ENCODE data around the gene TOX4.
"Not testable (repeated sequence)": the region's sequence is repeated elsewhere in the genome, so short reads cannot be mapped to it uniquely, and the experiment has no call there.

Gene TOX4

GRCh38 chr14:21476925-21477681, at the start of gene TOX4, which contains the start of gene RAB2B:
Gene TOX4 (plus strand): TSS chr14:21477195. CDS start chr14:21477279, 84 bp downstream.
Gene RAB2B (minus strand): TSS chr14:21476959. CDS start chr14:21476872, 87 bp downstream.
- DNase-seq (ENCODE audit: low read depth in 2 of 2) = peak; percentile 88 to 92

GRCh38 chr14:21428930-21429329, 48.1 kb upstream of the TOX4 start:
- no peak for DNase-seq (ENCODE audit: low read depth in 2 of 2)

- no peak for DNase-seq (ENCODE audit: low read depth in 2 of 2)
These were observed 45.9 kb upstream of the TOX4 start for GRCh38 chr14:21431126-21431525.

- no peak for DNase-seq (ENCODE audit: low read depth in 2 of 2)
These were observed 40.4 kb upstream of the TOX4 start for GRCh38 chr14:21436567-21437062.

- peak; percentile 96 to 98 for DNase-seq (ENCODE audit: low read depth in 2 of 2)
These were observed 39.7 kb upstream of the TOX4 start for GRCh38 chr14:21437063-21437901.

- no peak for DNase-seq (ENCODE audit: low read depth in 2 of 2)
These were observed 36.1 kb upstream of the TOX4 start for GRCh38 chr14:21440859-21441258.

- DNase-seq (ENCODE audit: low read depth in 2 of 2) = not testable (repeated sequence)
These were observed 34.3 kb upstream of the TOX4 start for GRCh38 chr14:21442657-21443056.

GRCh38 chr14:21449899-21450216, 27.1 kb upstream of the TOX4 start:
- no peak for DNase-seq (ENCODE audit: low read depth in 2 of 2)

- no peak for DNase-seq (ENCODE audit: low read depth in 2 of 2)
These were observed 22.0 kb upstream of the TOX4 start for GRCh38 chr14:21454843-21455544.

- no peak for DNase-seq (ENCODE audit: low read depth in 2 of 2)
These were observed 21.4 kb upstream of the TOX4 start for GRCh38 chr14:21455592-21455911.

- DNase-seq (ENCODE audit: low read depth in 2 of 2) = peak; percentile 95 to 100
These were observed 20.9 kb upstream of the TOX4 start, which contains the start of gene CHD8 for GRCh38 chr14:21455912-21456667. Gene CHD8 (minus strand): TSS chr14:21456123. CDS start chr14:21431643, 24,480 bp downstream.

- DNase-seq (ENCODE audit: low read depth in 2 of 2) = no peak
These were observed 9.4 kb upstream of the TOX4 start for GRCh38 chr14:21467616-21468015.

GRCh38 chr14:21475767-21476522, 1.1 kb upstream of the TOX4 start:
- no peak for DNase-seq (ENCODE audit: low read depth in 2 of 2)

- peak; percentile 69 for DNase-seq (ENCODE audit: low read depth in 2 of 2)
These were observed 471 bp upstream of the TOX4 start for GRCh38 chr14:21476523-21476924.

- DNase-seq (ENCODE audit: low read depth in 2 of 2) = no peak
These were observed 9.7 kb downstream of the TOX4 start for GRCh38 chr14:21486640-21487087.

GRCh38 chr14:21494902-21495762, 18.1 kb downstream of the TOX4 start:
- DNase-seq (ENCODE audit: low read depth in 2 of 2) = no peak

- DNase-seq (ENCODE audit: low read depth in 2 of 2) = no peak
These were observed 19.5 kb downstream of the TOX4 start for GRCh38 chr14:21496453-21496852.

GRCh38 chr14:21498540-21499526, 21.8 kb downstream of the TOX4 start:
- DNase-seq (ENCODE audit: low read depth in 2 of 2) = no peak
